SJSA1 (cell line): ENCODE results near the gene PRDM4. TPM values are rescaled to one million over a fixed set of nuclear protein-coding genes. Genes with fewer than 3 reads are reported as not detected.

Experiments
- DNase-seq, 2 experiments: peaks; one replicate each; pipeline ENCODE4 v3.0.0-alpha.2; 2015 to 2020; ENCODE audit warnings: low spot score in 2 of 2, low read depth in 1 of 2
- H3K27ac ChIP-seq: fragments of 250-450 bp; sonication (Bioruptor Pico); 2 replicates; pipeline ENCODE4 v1.5.1; 2020; ENCODE audit warnings: mild to moderate bottlenecking, moderate library complexity
- H3K27me3 ChIP-seq: fragments of 250-450 bp; sonication (Bioruptor Pico); replicated peaks from 2 replicates; pipeline ENCODE4 v1.5.1; 2020; ENCODE audit warnings: mild to moderate bottlenecking, moderate library complexity
- H3K36me3 ChIP-seq: fragments of 250-450 bp; sonication (Bioruptor Pico); 2 replicates; pipeline ENCODE4 v1.5.1; 2020; ENCODE audit warnings: mild to moderate bottlenecking
- H3K4me1 ChIP-seq: fragments of 250-450 bp; sonication (Bioruptor Pico); replicated peaks from 2 replicates; pipeline ENCODE4 v1.6.1; 2021; ENCODE audit warnings: mild to moderate bottlenecking
- H3K4me3 ChIP-seq: fragments of 250-450 bp; sonication (Bioruptor Pico); 2 replicates; pipeline ENCODE4 v1.5.1; 2020; ENCODE audit warnings: mild to moderate bottlenecking
- H3K9me3 ChIP-seq: fragments of 250-450 bp; sonication (Bioruptor Pico); replicated peaks from 2 replicates; pipeline ENCODE4 v1.5.1; 2020; ENCODE audit warnings: mild to moderate bottlenecking
- total RNA-seq: library from RNA; depleted of rRNA; stranded (reverse); fragments of >200 nt; shearing (Covaris generic); gene quantifications from 2 replicates; pipeline ENCODE4 v1.2.3, GENCODE V29; 2014; rRNA removed

Gene PRDM4
- total RNA-seq, result 21.5 and 35.2 TPM in 2 replicates

GRCh38 chr12:107760809-107761501, at the start of gene PRDM4:
PRDM4 (minus strand) TSS chr12:107761137; CDS start chr12:107760515, 622 bp downstream.
- H3K4me1 ChIP-seq, result peaks cover 24% of the 10 kb centered on the region
- H3K27ac ChIP-seq, result peak within 1 kb of the TSS; percentile 53
- H3K9me3 ChIP-seq, result no peaks in the 10 kb centered on the region
- DNase-seq, result peak; percentile 90
- peaks cover 9% of the 10 kb centered on the region for H3K27me3 ChIP-seq
- peak within 1 kb of the TSS; percentile 89 for H3K4me3 ChIP-seq
- peaks cover 45% of the 10 kb centered on the region for H3K36me3 ChIP-seq

- Histone ChIP-seq H3K4me3 (no peak overlapping the region), H3K36me3 (no peaks in the 10 kb centered on the region), H3K4me1 (no peaks in the 10 kb centered on the region), H3K27ac (no peak overlapping the region), H3K9me3 (no peaks in the 10 kb centered on the region), H3K27me3 (no peaks in the 10 kb centered on the region)
- DNase-seq, result no peak
Observed at GRCh38 chr12:107807471-107808150, 46.7 kb upstream of the PRDM4 start.

GRCh38 chr12:107805488-107806180, 44.7 kb upstream of the PRDM4 start:
- Histone ChIP-seq H3K9me3 (no peaks in the 10 kb centered on the region), H3K36me3 (no peaks in the 10 kb centered on the region), H3K4me1 (peaks cover 9% of the 10 kb centered on the region; the same call in 1 of the 2 replicates), H3K27me3 (no peaks in the 10 kb centered on the region), H3K27ac (no peak overlapping the region), H3K4me3 (no peak overlapping the region)
- no peak for DNase-seq

- H3K9me3 ChIP-seq, result no peaks in the 10 kb centered on the region
- peaks cover 11% of the 10 kb centered on the region; the same call in 1 of the 2 replicates for H3K4me1 ChIP-seq
- no peaks in the 10 kb centered on the region for H3K36me3 ChIP-seq
- no peak for DNase-seq
- H3K27ac ChIP-seq, result no peak overlapping the region
- H3K4me3 ChIP-seq, result no peak overlapping the region
- H3K27me3 ChIP-seq, result no peaks in the 10 kb centered on the region
Observed at GRCh38 chr12:107803092-107803491, 42.2 kb upstream of the PRDM4 start.

GRCh38 chr12:107801150-107801549, 40.2 kb upstream of the PRDM4 start:
- Histone ChIP-seq H3K27ac (peak overlapping the region; percentile 49), H3K27me3 (no peaks in the 10 kb centered on the region), H3K4me1 (peaks cover 11% of the 10 kb centered on the region; the same call in 1 of the 2 replicates), H3K4me3 (no peak overlapping the region), H3K36me3 (no peaks in the 10 kb centered on the region), H3K9me3 (no peaks in the 10 kb centered on the region)
- DNase-seq, result peak in 1 of 2 experiments; percentile 71

- no peaks in the 10 kb centered on the region for H3K36me3 ChIP-seq
- H3K4me1 ChIP-seq, result peaks cover 11% of the 10 kb centered on the region; the same call in 1 of the 2 replicates
- DNase-seq, result no peak
- H3K4me3 ChIP-seq, result no peak overlapping the region
- H3K27ac ChIP-seq, result no peak overlapping the region
- H3K27me3 ChIP-seq, result no peaks in the 10 kb centered on the region
- H3K9me3 ChIP-seq, result no peaks in the 10 kb centered on the region
Observed at GRCh38 chr12:107798580-107798979, 37.6 kb upstream of the PRDM4 start.

- Histone ChIP-seq H3K4me3 (no peak overlapping the region), H3K9me3 (no peaks in the 10 kb centered on the region), H3K36me3 (no peaks in the 10 kb centered on the region), H3K4me1 (no peaks in the 10 kb centered on the region), H3K27me3 (no peaks in the 10 kb centered on the region), H3K27ac (no peak overlapping the region)
- DNase-seq, result no peak
Observed at GRCh38 chr12:107794451-107794850, 33.5 kb upstream of the PRDM4 start.

- Histone ChIP-seq H3K4me3 (no peak overlapping the region), H3K4me1 (no peaks in the 10 kb centered on the region), H3K9me3 (no peaks in the 10 kb centered on the region), H3K36me3 (no peaks in the 10 kb centered on the region), H3K27ac (no peak overlapping the region), H3K27me3 (no peaks in the 10 kb centered on the region)
- no peak for DNase-seq
Observed at GRCh38 chr12:107791465-107792089, 30.6 kb upstream of the PRDM4 start.

GRCh38 chr12:107788690-107789458, 27.9 kb upstream of the PRDM4 start:
- no peak overlapping the region for H3K27ac ChIP-seq
- H3K4me1 ChIP-seq, result no peaks in the 10 kb centered on the region
- H3K27me3 ChIP-seq, result no peaks in the 10 kb centered on the region
- H3K36me3 ChIP-seq, result no peaks in the 10 kb centered on the region
- no peak for DNase-seq
- no peak overlapping the region for H3K4me3 ChIP-seq
- H3K9me3 ChIP-seq, result no peaks in the 10 kb centered on the region

GRCh38 chr12:107788281-107788680, 27.3 kb upstream of the PRDM4 start:
- Histone ChIP-seq H3K27ac (no peak overlapping the region), H3K4me3 (no peak overlapping the region), H3K9me3 (no peaks in the 10 kb centered on the region), H3K4me1 (no peaks in the 10 kb centered on the region), H3K27me3 (no peaks in the 10 kb centered on the region), H3K36me3 (no peaks in the 10 kb centered on the region)
- no peak for DNase-seq

GRCh38 chr12:107783406-107784376, 22.8 kb upstream of the PRDM4 start:
- Histone ChIP-seq H3K27me3 (peaks cover 8% of the 10 kb centered on the region), H3K27ac (no peak overlapping the region), H3K4me1 (no peaks in the 10 kb centered on the region), H3K9me3 (no peaks in the 10 kb centered on the region), H3K4me3 (no peak overlapping the region), H3K36me3 (no peaks in the 10 kb centered on the region)
- no peak for DNase-seq

- H3K4me1 ChIP-seq, result no peaks in the 10 kb centered on the region
- no peak for DNase-seq
- no peaks in the 10 kb centered on the region for H3K36me3 ChIP-seq
- H3K27me3 ChIP-seq, result peaks cover 12% of the 10 kb centered on the region
- H3K4me3 ChIP-seq, result no peak overlapping the region
- no peak overlapping the region for H3K27ac ChIP-seq
- H3K9me3 ChIP-seq, result no peaks in the 10 kb centered on the region
Observed at GRCh38 chr12:107782067-107782466, 21.1 kb upstream of the PRDM4 start.
